Lower lobe of right lung (tissue), 2 donors: ENCODE results near the gene CDCP2. TPM values are rescaled to one million over a fixed set of nuclear protein-coding genes. Genes with fewer than 3 reads are reported as not detected.

Source experiments
- ATAC-seq, 2 donors: fragments of 200-7000 bp; cut with Tn5 transposase; one replicate each; pipeline ENCODE4 v1.9.1; 2020 to 2022; ENCODE audit warnings: mild to moderate bottlenecking in 2 of 2, moderate library complexity in 2 of 2
- DNase-seq: peaks from one replicate; pipeline ENCODE4 v3.0.0-alpha.2; 2020
- H3K27ac ChIP-seq: fragments of 200-600 bp; one replicate; pipeline ENCODE4 v1.8.0; 2022
- H3K27me3 ChIP-seq: fragments of 200-600 bp; one replicate; pipeline ENCODE4 v1.8.0; 2022; ENCODE audit warnings: low read depth
- H3K36me3 ChIP-seq: fragments of 200-600 bp; one replicate; pipeline ENCODE4 v1.8.0; 2022; ENCODE audit warnings: mild to moderate bottlenecking
- H3K4me1 ChIP-seq: fragments of 200-600 bp; one replicate; pipeline ENCODE4 v1.8.0; 2022
- H3K4me3 ChIP-seq: fragments of 200-600 bp; one replicate; pipeline ENCODE4 v1.8.0; 2022; ENCODE audit warnings: mild to moderate bottlenecking
- H3K9me3 ChIP-seq: fragments of 200-600 bp; one replicate; pipeline ENCODE4 v1.8.0; 2022
- CTCF ChIP-seq: fragments of 200-600 bp; IDR thresholded peaks from one replicate; pipeline ENCODE4 v1.8.0; 2022; ENCODE audit warnings: antibody characterized with exemption, mild to moderate bottlenecking
- intact Hi-C: fragments of 100-400 bp; cut with DNase I; formaldehyde crosslinking; loops from one replicate; pipeline ENCODE4 v1.11.0; 2022
- total RNA-seq: library from RNA; stranded (reverse); fragmentation: NEBNext Ultra II Directional; extraction: Animal tissue kit (Norgen Biotek cat#: 25700); gene quantifications from one replicate; pipeline ENCODE4 v1.2.1, GENCODE V29; 2021
- donor health status: DM: no; HTN: yes; CAD: no; lungs with severe emphysema.

The CDCP2 gene
- total RNA-seq, 1 donor from 2014 or later = not detected

- no peak for DNase-seq
- Histone ChIP-seq H3K36me3 (no peaks in the 10 kb centered on the region), H3K9me3 (no peaks in the 10 kb centered on the region), H3K27me3 (no peaks in the 10 kb centered on the region), H3K4me1 (no peaks in the 10 kb centered on the region), H3K4me3 (no peak overlapping the region), H3K27ac (no peak overlapping the region)
- intact Hi-C loops = no loop called here
- TF ChIP-seq CTCF = no peak
- ATAC-seq = no peak
Observed at GRCh38 chr1:54139711-54140110, 13.1 kb downstream of the CDCP2 start.

GRCh38 chr1:54138994-54139393 is 13.8 kb downstream of the CDCP2 start:
- Histone ChIP-seq H3K27me3 (no peaks in the 10 kb centered on the region), H3K9me3 (no peaks in the 10 kb centered on the region), H3K4me3 (no peak overlapping the region), H3K4me1 (no peaks in the 10 kb centered on the region), H3K27ac (no peak overlapping the region), H3K36me3 (no peaks in the 10 kb centered on the region)
- no peak for TF ChIP-seq CTCF
- ATAC-seq = no peak
- intact Hi-C loops = no loop called here
- DNase-seq = no peak

- no peak overlapping the region for H3K27ac ChIP-seq
- no peaks in the 10 kb centered on the region for H3K27me3 ChIP-seq
- DNase-seq (no peak), ATAC-seq (peak; percentile 11 to 39)
- no peaks in the 10 kb centered on the region for H3K4me1 ChIP-seq
- H3K9me3 ChIP-seq = no peaks in the 10 kb centered on the region
- no peak for TF ChIP-seq CTCF
- intact Hi-C loops = no loop called here
- no peaks in the 10 kb centered on the region for H3K36me3 ChIP-seq
- H3K4me3 ChIP-seq = no peak overlapping the region
Observed at GRCh38 chr1:54137534-54138061, 15.2 kb downstream of the CDCP2 start.

- no peak for DNase-seq
- Histone ChIP-seq H3K27me3 (no peaks in the 10 kb centered on the region), H3K4me1 (no peaks in the 10 kb centered on the region), H3K9me3 (no peaks in the 10 kb centered on the region), H3K27ac (no peak overlapping the region), H3K36me3 (no peaks in the 10 kb centered on the region), H3K4me3 (no peak overlapping the region)
- intact Hi-C loops = no loop called here
- ATAC-seq = no peak
- no peak for TF ChIP-seq CTCF
Observed at GRCh38 chr1:54136963-54137533, 15.8 kb downstream of the CDCP2 start.

GRCh38 chr1:54136269-54136896 is 16.4 kb downstream of the CDCP2 start:
- intact Hi-C loops = no loop called here
- no peaks in the 10 kb centered on the region for H3K4me1 ChIP-seq
- H3K27me3 ChIP-seq = no peaks in the 10 kb centered on the region
- no peak overlapping the region for H3K4me3 ChIP-seq
- ATAC-seq = no peak
- no peaks in the 10 kb centered on the region for H3K9me3 ChIP-seq
- no peak for TF ChIP-seq CTCF
- H3K36me3 ChIP-seq = no peaks in the 10 kb centered on the region
- no peak for DNase-seq
- no peak overlapping the region for H3K27ac ChIP-seq
